NCI-H1092 (cell line): ENCODE results near the gene SAP30L.

Experiments
- DNase-seq: peaks from one replicate; lab custom pipeline; 2025; lab: John Stamatoyannopoulos, UW

SAP30L gene

GRCh38 chr5:154509784-154510555, 64.2 kb downstream of the SAP30L start:
- no peak for DNase-seq
